SHP77 (cell line): ENCODE results near the gene ZNF672.

ENCODE experiments used
- DNase-seq, 2 experiments: peaks; one replicate each; lab custom pipeline; 2025; lab: John Stamatoyannopoulos, UW

ZNF672 gene

GRCh38 chr1:248890549-248891498, 52.8 kb downstream of the ZNF672 start:
- no peak for DNase-seq

- DNase-seq, result no peak
Observed at GRCh38 chr1:248891758-248892157, 53.7 kb downstream of the ZNF672 start.

- no peak for DNase-seq
Observed at GRCh38 chr1:248892590-248892989, 54.6 kb downstream of the ZNF672 start.

- DNase-seq, result no peak
Observed at GRCh38 chr1:248894837-248895236, 56.8 kb downstream of the ZNF672 start.

- no peak for DNase-seq
Observed at GRCh38 chr1:248897412-248898337, 59.7 kb downstream of the ZNF672 start.
